GM19324 (cell line): Measurements from ENCODE around the gene SEMA6C.

Experiments
- ATAC-seq: cut with Tn5 transposase; IDR thresholded peaks from one replicate; pipeline ENCODE4 v1.9.1; 2021; ENCODE audit warnings: mild to moderate bottlenecking, moderate library complexity; ENCODE audit not compliant: unreplicated experiment, low FRiP score

Gene SEMA6C

DNA sequence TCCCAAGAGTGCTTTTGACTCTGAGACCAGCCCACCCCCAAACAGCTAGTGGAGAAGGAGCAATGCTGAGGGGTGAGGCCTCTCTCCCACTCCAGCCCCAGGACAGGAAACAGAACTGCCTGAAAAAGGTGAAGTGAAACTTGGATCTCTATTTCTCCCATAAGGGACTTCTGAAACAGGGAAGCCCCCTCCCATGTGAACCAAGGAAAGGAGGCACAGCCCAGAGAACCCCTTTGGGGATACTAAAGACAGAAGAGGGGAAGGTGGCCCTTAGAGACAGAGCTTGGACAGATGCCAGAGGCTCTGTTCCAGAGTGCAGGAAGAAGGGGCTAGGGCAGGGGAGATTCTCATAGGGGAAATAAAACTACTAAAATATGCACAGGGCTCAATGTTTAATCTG, 12.9 kb upstream of the SEMA6C start:
- no peak for ATAC-seq

GRCh38 chr1:151158751-151159251, 12.4 kb upstream of the SEMA6C start:
- ATAC-seq: no peak

- no peak for ATAC-seq
Measured at GRCh38 chr1:151158326-151158725, 11.9 kb upstream of the SEMA6C start.

DNA sequence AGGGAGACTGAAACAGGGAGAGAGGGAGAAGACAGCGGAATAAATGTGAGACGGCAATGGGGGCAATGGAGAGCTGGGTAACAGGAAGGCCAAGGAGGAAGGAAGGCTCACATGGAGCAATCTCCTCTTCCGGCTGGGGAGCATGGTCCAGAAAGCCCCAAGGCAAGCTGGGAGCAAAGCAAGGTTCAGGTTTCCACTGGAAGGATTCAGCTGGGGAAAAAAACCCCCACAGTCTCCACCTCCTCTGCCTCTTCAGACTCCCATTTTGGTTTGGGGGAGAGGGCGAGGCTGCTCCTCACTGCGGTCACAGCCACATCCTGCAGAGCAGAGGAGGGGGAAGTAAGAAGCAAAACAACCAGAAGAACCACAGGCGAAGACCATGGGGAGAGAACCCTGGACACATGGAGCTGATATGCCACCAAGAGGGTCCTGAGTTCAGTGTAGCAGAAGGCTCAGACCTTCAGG, 10.7 kb upstream of the SEMA6C start:
- ATAC-seq: no peak

GRCh38 chr1:151156515-151156819, 10.0 kb upstream of the SEMA6C start, which contains the start of gene TNFAIP8L2:
Gene TNFAIP8L2 (plus strand): TSS chr1:151156649. CDS start chr1:151158698, 2,049 bp downstream.
- ATAC-seq: peak; percentile 71

DNA sequence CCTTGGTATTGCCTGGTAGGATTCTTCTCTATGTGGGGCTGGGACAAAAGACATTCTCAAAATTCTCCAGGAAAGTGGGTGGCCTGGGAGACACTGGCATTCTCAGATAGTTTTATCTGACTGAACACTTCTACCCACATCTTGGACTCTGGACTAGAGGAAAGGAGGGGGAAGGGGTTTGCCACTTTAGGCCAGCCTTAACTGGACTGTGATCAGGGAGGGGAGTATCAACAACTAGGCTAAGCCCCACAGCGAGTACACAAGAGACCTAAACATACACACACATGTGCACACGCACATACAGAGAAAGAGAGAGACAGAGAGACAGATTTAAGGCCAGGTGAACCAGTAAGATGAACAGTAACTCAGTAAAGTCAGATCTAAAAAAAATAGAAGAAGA, 1.2 kb upstream of the SEMA6C start:
- no peak for ATAC-seq

DNA sequence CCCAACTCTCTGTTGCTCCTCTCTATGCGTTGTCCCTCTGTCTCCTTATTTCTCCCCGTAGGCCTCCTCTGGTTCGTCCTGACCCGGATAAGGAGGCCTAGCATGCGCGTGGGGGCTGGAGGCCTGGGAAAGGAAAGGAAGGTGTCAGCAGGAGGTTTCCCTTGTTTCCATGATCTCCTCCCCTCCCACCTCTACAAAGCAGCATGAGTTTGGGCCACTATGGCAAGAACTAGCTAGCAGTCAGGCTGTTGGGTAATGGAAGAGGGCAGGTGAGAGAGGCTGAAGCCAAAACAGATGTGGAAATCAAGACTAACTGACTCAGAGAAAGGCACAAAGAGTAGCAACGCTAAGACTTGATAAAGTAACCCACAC, 687 bp upstream of the SEMA6C start:
- ATAC-seq: no peak

DNA sequence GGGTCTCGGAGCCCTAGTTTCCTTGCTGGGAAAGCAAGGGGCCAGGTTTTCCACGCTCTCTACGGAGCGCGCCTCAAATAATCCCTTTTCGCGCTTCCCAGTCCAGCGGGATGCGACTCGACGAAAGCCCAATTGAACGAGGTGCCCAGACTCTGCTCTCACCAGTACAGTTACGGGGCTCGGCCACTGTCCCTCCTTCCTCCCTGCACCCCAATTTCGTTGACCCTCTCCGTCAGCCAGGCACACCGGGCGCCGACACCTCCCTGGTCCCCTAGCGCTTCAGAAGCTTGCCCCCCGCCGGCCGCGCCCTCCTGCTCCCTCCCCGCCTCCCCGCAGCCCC, 389 bp downstream of the SEMA6C start:
- no peak for ATAC-seq

- no peak for ATAC-seq
Measured at GRCh38 chr1:151145304-151146071, 943 bp downstream of the SEMA6C start.

DNA sequence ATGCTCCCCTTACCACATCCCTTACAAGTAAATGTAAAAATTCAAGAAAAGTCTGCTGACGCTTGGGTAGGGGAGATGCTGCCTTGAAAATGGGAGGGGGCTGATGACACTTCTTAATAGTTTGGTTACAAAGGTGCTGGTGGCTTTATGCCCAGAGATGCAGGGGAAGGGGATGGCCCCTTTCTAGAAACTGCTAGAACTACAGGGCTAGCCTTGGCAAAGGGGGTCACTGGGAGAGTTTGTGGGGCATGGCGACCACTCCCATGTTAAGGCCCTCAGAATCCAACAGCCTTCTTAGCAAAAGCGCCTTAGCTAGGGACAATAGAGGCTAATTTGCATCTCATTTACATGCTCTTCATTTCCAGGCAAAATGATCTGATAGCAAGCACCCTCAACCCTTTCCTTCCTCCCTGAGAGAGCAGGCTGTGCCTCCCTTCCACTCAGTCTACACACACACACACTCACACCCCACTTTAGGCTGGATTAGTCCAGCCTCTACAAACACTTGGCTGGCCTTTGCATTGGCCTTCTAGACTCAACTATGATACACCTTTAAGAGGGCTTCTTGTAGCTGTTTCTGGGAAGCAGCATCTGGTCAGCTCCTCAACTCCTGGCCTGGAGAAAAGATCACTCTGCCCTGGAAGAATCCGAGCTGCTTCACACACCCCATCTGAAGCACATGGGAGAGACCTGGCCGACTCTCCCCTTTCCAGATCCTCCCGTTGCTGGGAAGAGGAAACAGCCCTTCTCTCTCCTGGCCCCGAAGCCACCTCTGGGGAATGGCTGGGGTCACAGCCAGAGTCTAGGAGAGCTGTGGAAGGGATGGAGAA, 1.7 kb downstream of the SEMA6C start:
- ATAC-seq: no peak

GRCh38 chr1:151143986-151144385, 2.4 kb downstream of the SEMA6C start:
- no peak for ATAC-seq

DNA sequence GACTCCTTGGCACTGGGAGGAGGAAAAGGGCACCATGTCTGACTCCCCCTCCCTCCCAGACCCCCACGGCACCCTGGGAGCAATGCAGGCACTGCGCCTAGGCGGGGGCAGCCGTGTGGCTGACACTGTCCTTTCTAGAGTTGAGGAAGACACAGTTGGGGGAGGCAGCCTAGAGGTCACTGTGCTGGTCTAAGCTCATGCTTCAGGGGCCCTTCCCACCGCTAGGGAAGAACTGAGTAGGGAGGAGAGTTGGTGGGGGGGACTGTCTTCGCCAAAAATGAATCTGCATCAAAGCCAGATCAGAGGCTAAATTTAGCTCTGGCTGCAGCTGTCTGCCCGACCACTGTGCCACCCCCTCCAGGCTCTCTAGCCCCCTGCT, 3.4 kb downstream of the SEMA6C start:
- ATAC-seq: no peak

DNA sequence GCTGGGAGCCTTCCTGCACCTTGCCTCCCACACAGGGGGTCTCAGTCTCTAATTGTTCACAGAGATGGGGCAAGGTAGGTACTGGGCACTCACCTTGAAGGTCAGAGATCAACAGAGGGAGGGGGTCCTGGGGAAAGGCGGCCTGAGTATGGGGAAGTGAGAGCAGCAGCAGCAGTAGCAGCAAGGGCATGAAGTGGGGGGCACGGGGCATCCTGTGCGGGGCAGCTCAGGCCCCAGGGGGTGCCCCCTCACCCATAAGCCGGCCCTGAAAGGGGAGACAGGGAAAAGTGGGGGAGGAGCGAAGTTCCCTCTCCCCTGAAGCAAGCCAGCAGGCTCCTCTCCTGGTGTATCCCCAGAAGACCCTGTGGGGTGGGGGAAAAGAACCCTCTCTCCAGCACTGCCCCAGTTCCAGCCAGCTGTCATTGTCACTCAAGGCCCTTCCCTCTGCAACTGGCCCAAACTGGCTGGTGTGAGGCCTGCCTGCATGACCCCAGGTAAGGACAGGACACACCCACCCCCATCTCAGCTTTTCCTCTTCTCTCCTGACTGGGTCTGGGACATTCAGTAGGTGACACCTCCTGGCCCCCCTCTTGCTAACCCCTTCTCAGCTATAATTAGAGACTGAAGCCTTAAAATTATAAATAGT, 3.9 kb downstream of the SEMA6C start:
- no peak for ATAC-seq

DNA sequence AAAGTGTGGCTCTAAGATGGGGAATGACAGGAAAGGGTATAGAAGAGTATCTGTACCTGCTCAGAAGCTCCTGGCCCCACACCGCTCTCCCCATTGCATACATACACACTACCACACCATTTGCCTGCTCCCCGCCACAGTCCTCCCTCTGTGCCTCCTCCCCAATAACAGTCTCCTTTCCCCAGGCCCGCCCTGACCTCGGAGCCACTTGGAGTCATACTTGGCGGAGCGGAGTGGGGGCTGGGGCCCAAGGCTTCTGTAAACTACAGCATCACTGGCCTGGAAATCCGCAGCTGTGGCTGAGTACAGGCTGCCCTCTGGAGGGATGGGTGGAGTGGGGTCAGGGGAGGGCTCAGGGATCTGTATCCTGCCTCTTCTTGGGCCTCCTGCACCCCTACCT, 8.6 kb downstream of the SEMA6C start:
- ATAC-seq: no peak

DNA sequence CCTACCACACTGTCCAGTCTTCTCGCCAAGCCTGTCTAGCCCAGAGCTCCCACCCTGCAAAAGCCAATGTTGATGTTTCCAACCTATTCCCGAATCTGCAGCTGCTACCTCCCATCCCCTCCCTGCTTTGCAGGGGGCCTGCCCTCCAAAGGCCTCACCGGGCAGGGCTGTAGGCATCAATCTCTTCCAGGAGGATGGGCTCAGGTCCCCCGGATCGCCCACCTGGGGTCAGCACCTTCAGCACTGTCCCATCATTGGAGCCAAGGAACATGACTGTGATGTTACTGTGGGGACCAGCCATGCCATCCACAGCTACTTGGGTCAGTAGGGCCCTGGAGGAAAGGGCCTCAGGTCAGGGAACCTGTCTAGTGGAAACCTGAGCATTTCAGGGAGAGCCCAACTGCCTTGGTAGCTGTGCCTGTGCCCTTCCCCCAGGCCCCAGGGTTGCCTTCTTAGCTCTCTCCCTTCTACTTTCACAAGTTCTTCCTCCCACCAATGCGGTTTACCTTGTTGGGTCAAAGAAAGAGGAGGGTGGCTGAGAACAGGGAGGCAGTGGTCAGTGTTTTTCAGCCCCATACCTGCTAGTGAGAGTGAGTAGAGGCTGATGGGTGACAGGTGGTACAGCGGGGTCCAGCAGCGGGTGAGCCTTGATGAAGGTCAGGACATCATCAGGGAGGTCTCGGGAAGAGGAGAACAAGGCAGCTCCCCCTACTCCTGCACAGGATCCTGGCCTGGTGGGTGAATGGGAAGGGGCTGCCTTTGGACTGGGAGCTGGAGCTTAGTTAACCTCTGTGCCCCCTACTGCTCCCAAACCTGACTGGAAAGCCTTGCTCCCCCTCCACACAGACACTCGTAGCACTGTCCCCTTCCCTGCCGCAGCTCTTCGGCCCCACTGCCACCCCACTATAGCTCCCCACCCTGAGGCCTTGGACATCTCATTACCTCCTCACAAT, 10.7 kb downstream of the SEMA6C start:
- ATAC-seq: no peak

DNA sequence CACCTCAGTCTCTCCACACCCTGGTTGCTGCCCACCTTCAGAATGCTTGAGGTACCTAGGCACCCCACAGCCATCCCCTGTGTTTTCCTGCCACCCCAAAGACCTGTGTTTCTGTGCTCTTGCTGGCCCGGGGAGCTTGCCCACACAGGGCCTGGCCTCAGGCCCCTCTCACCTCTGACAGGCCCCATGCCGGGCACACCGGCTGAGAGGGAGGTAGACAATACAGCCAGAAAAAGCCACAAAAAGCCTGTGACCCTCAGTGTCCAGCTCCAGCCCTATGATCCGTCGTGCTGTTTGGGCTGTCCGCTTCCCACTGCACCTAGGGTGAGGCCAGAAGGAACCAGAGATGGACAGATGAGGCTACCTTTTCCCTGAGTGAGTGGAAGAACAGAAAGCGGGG, 11.4 kb downstream of the SEMA6C start:
- ATAC-seq: no peak

DNA sequence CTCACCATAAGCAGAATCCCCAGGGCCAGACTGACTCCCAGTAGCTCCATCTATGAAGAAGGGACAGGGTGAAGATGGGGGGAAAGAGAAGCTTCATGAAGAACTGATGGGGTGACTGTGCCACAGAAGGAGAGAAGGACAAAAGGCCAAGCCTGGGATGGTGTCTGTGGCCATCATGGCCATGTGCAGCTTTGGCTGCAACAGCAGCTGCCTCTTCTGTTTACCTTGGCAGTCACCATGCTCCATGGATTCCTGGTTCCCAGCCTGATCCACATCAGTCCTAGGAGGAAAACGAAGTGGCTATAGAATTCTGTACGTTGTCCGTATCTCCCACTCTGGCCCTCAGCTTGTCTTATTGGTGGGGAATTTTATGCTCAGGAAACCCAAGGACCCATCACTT, 12.0 kb downstream of the SEMA6C start:
- no peak for ATAC-seq

- no peak for ATAC-seq
Measured at GRCh38 chr1:151133018-151133806, 13.2 kb downstream of the SEMA6C start.

GRCh38 chr1:151132335-151133017, 14.0 kb downstream of the SEMA6C start:
- no peak for ATAC-seq
